Astrocyte (in vitro differentiated cells and primary cell): ENCODE measurements around the gene ZDHHC16.
"Not testable (repeated sequence)": the region's sequence is repeated elsewhere in the genome, so short reads cannot be mapped to it uniquely, and the experiment has no call there.

Source experiments
- EZH2 ChIP-seq: IDR thresholded peaks from 2 replicates; pipeline ENCODE4 v1.6.1; 2012; ENCODE audit warnings: mild to moderate bottlenecking, low read length, inconsistent platforms; ENCODE audit not compliant: insufficient read depth
- TF ChIP-seq, protein P1 (sequence below): IDR thresholded peaks from 2 replicates; pipeline ENCODE4 v1.5.1; 2011; ENCODE audit warnings: low read depth, mild to moderate bottlenecking, inconsistent platforms, low read length, moderate library complexity; ENCODE audit not compliant: insufficient read depth

DNA sequence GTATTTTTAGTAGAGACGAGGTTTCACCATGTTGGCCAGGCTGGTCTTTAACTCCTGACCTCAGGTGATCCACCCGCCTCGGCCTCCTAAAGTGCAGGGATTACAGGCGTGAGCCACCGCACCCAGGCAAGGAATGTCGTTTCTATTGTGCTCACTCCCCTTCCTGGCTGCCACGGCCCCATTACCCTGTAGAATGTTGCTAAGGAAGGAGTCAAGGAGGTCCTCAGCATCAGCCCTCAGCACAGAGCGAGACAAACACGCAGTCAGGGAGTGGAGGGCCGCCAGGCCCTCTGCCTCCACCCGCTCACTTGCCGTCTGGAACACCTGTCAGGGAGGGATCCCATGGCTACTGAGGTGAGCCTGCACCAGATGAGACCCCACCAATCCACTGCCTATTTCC lies 22.8 kb downstream of the ZDHHC16 start:
- TF ChIP-seq, protein P1, sequence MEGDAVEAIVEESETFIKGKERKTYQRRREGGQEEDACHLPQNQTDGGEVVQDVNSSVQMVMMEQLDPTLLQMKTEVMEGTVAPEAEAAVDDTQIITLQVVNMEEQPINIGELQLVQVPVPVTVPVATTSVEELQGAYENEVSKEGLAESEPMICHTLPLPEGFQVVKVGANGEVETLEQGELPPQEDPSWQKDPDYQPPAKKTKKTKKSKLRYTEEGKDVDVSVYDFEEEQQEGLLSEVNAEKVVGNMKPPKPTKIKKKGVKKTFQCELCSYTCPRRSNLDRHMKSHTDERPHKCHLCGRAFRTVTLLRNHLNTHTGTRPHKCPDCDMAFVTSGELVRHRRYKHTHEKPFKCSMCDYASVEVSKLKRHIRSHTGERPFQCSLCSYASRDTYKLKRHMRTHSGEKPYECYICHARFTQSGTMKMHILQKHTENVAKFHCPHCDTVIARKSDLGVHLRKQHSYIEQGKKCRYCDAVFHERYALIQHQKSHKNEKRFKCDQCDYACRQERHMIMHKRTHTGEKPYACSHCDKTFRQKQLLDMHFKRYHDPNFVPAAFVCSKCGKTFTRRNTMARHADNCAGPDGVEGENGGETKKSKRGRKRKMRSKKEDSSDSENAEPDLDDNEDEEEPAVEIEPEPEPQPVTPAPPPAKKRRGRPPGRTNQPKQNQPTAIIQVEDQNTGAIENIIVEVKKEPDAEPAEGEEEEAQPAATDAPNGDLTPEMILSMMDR = not testable (repeated sequence)
- not testable (repeated sequence) for TF ChIP-seq EZH2
